ENCODE data around the gene BANF2. TPM values are rescaled to one million over a fixed set of nuclear protein-coding genes. Genes with fewer than 3 reads are reported as not detected.

Gene BANF2
- total and polyA plus RNA-seq, 4 donors: not detected

DNA sequence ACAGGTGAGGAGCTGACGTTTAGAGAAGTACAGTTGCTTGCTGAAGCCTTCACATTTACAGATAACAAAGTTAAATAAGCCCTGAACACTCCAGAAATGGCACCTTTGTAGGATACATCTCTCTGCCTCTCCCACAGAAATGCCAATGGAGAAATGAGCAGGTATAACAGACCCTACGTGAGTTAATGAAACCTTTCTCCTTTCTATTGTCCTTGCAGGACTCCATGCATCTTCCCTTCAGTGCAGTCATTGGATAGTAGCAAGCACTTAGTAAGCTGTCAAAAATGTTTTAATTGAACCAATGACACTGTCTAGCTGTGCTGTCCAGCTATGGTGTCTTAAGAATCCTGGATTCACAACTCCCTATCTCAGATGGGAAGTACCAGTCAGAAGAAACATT lies 9.6 kb upstream of the BANF2 start:
- no peaks in the 10 kb centered on the region for H3K4me1 ChIP-seq (ENCODE audit: control insufficient read depth in 4 of 4, insufficient read depth in 4 of 4, low read length in 3 of 4)
- no peaks in the 10 kb centered on the region for H3K36me3 ChIP-seq (ENCODE audit: control insufficient read depth in 4 of 4, insufficient read depth in 3 of 4, low read depth in 1 of 4, low read length in 3 of 4)
- no peak for DNase-seq (ENCODE audit: low spot score)
- TF ChIP-seq, protein P1, sequence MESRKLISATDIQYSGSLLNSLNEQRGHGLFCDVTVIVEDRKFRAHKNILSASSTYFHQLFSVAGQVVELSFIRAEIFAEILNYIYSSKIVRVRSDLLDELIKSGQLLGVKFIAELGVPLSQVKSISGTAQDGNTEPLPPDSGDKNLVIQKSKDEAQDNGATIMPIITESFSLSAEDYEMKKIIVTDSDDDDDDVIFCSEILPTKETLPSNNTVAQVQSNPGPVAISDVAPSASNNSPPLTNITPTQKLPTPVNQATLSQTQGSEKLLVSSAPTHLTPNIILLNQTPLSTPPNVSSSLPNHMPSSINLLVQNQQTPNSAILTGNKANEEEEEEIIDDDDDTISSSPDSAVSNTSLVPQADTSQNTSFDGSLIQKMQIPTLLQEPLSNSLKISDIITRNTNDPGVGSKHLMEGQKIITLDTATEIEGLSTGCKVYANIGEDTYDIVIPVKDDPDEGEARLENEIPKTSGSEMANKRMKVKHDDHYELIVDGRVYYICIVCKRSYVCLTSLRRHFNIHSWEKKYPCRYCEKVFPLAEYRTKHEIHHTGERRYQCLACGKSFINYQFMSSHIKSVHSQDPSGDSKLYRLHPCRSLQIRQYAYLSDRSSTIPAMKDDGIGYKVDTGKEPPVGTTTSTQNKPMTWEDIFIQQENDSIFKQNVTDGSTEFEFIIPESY (IDR thresholded peaks at IDR 0.05): no peak
- TF ChIP-seq GABPA (IDR thresholded peaks at IDR 0.05 in 1 of 2, conservative IDR thresholded peaks at IDR 0.05 in 1 of 2) (no peak), JUND (IDR thresholded peaks at IDR 0.05) (no peak), REST (IDR thresholded peaks at IDR 0.05) (no peak), RAD21 (IDR thresholded peaks at IDR 0.05) (no peak), ATF3 (IDR thresholded peaks at IDR 0.05) (no peak), NR2F2 (IDR thresholded peaks at IDR 0.05) (no peak), CTCF (IDR thresholded peaks at IDR 0.05; ENCODE audit: low read depth, low read length, missing input control) (no peak), FOXA1 (IDR thresholded peaks at IDR 0.05) (no peak), TAF1 (conservative IDR thresholded peaks at IDR 0.05) (no peak), HNF4G (IDR thresholded peaks at IDR 0.05) (no peak), YY1 (IDR thresholded peaks at IDR 0.05) (no peak), RXRA (IDR thresholded peaks at IDR 0.05) (no peak)
- 82% methylated on average over 2 of the region's 2 CpGs for WGBS
- H3K27me3 ChIP-seq (ENCODE audit: control insufficient read depth in 4 of 4, insufficient read depth in 4 of 4, low read length in 3 of 4): no peaks in the 10 kb centered on the region
- H3K27ac ChIP-seq (ENCODE audit: low read depth in 1 of 2, low read length in 2 of 2): no peak overlapping the region
- H3K9ac ChIP-seq (ENCODE audit: low read depth in 1 of 2, low read length in 2 of 2): no peak overlapping the region
- no peaks in the 10 kb centered on the region for H3K9me3 ChIP-seq (ENCODE audit: control insufficient read depth in 4 of 4, low read length in 3 of 4)
- H3K4me3 ChIP-seq (ENCODE audit: low read depth in 1 of 3, low read length in 3 of 3): no peak overlapping the region

DNA sequence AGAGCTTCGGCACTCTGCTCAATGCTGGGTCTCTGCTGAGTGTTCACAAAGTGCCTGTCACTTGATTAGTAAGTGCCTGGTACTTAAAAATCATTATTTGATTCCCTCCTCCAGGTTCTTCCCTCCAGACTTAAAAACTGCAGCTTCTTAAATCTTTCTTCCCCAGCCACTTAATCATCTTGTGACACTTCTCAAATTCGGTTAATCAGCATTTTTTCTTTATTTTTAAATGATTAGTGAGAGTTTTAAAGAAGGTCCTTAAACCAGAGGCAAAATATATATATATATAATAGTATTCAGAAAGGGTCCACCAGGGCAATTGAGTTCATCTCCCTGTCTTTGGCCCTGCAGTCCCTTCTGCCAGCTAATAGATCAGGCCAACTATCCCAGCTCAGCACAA lies 8.0 kb upstream of the BANF2 start:
- Histone ChIP-seq H3K4me3 (ENCODE audit: low read depth in 1 of 3, low read length in 3 of 3) (no peak overlapping the region), H3K9ac (ENCODE audit: low read depth in 1 of 2, low read length in 2 of 2) (no peak overlapping the region), H3K4me1 (ENCODE audit: control insufficient read depth in 4 of 4, insufficient read depth in 4 of 4, low read length in 3 of 4) (no peaks in the 10 kb centered on the region), H3K9me3 (ENCODE audit: control insufficient read depth in 4 of 4, low read length in 3 of 4) (no peaks in the 10 kb centered on the region), H3K36me3 (ENCODE audit: control insufficient read depth in 4 of 4, insufficient read depth in 3 of 4, low read depth in 1 of 4, low read length in 3 of 4) (no peaks in the 10 kb centered on the region), H3K27me3 (ENCODE audit: control insufficient read depth in 4 of 4, insufficient read depth in 4 of 4, low read length in 3 of 4) (no peaks in the 10 kb centered on the region), H3K27ac (ENCODE audit: low read depth in 1 of 2, low read length in 2 of 2) (no peak overlapping the region)
- 87% methylated on average over 2 of the region's 2 CpGs for WGBS
- DNase-seq (ENCODE audit: low spot score): no peak
- TF ChIP-seq RAD21 (IDR thresholded peaks at IDR 0.05): no peak
- no peak for TF ChIP-seq CTCF (IDR thresholded peaks at IDR 0.05; ENCODE audit: low read depth, low read length, missing input control)
- TF ChIP-seq FOXA1 (IDR thresholded peaks at IDR 0.05): no peak
- no peak for TF ChIP-seq GABPA (IDR thresholded peaks at IDR 0.05 in 1 of 2, conservative IDR thresholded peaks at IDR 0.05 in 1 of 2)
- TF ChIP-seq FOXA2 (IDR thresholded peaks at IDR 0.05): no peak
- TF ChIP-seq YY1 (IDR thresholded peaks at IDR 0.05): no peak
- no peak for TF ChIP-seq REST (IDR thresholded peaks at IDR 0.05)
- no peak for TF ChIP-seq HNF4G (IDR thresholded peaks at IDR 0.05)
- TF ChIP-seq, protein P1 (IDR thresholded peaks at IDR 0.05): no peak
- TF ChIP-seq ATF3 (IDR thresholded peaks at IDR 0.05): no peak
- TF ChIP-seq JUND (IDR thresholded peaks at IDR 0.05): no peak

Measured in liver (tissue), 9 donors.